ENCODE results near the gene ERGIC1. TPM values are rescaled to one million over a fixed set of nuclear protein-coding genes. Genes with fewer than 3 reads are reported as not detected.
A peak's percentile ranks its signal among the peaks of the same experiment; 100 is the strongest.

Gene ERGIC1
- total and polyA plus RNA-seq, 2 of the 13 experiments (the other 11 are each of a cell fraction or from before 2014, with no cell fraction given): 78.5 to 184 TPM

DNA sequence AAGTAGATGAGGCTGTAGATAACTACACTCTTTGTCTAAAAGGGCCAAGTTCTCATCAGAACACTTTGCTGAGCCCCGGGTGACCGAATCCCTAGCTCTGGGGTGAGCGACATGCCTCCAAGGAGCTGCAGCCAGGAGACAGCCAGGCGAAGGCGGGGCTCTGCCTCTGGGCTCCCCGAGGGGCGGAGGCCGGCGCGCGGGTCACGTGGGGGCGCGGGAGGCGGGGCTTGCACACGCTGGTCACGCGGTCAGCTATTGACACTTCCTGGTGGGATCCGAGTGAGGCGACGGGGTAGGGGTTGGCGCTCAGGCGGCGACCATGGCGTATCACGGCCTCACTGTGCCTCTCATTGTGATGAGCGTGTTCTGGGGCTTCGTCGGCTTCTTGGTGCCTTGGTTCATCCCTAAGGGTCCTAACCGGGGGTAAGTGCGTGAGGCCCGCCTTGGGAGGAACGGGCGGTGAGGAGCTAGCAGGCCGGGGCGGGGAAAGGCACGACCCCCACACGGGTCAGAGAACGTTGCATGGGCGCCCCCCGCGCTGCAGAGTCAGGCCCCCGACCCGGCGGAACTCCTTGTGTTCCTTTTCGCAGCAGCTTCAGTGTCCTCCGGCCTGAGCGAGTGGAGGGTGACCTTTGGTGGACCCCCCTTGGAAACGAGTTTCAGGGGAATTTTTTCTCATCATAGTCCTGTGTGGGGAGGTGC is 149.6 kb downstream of the ERGIC1 start, which contains the start of gene ATP6V0E1 (continued):
- TF ChIP-seq, protein P1, sequence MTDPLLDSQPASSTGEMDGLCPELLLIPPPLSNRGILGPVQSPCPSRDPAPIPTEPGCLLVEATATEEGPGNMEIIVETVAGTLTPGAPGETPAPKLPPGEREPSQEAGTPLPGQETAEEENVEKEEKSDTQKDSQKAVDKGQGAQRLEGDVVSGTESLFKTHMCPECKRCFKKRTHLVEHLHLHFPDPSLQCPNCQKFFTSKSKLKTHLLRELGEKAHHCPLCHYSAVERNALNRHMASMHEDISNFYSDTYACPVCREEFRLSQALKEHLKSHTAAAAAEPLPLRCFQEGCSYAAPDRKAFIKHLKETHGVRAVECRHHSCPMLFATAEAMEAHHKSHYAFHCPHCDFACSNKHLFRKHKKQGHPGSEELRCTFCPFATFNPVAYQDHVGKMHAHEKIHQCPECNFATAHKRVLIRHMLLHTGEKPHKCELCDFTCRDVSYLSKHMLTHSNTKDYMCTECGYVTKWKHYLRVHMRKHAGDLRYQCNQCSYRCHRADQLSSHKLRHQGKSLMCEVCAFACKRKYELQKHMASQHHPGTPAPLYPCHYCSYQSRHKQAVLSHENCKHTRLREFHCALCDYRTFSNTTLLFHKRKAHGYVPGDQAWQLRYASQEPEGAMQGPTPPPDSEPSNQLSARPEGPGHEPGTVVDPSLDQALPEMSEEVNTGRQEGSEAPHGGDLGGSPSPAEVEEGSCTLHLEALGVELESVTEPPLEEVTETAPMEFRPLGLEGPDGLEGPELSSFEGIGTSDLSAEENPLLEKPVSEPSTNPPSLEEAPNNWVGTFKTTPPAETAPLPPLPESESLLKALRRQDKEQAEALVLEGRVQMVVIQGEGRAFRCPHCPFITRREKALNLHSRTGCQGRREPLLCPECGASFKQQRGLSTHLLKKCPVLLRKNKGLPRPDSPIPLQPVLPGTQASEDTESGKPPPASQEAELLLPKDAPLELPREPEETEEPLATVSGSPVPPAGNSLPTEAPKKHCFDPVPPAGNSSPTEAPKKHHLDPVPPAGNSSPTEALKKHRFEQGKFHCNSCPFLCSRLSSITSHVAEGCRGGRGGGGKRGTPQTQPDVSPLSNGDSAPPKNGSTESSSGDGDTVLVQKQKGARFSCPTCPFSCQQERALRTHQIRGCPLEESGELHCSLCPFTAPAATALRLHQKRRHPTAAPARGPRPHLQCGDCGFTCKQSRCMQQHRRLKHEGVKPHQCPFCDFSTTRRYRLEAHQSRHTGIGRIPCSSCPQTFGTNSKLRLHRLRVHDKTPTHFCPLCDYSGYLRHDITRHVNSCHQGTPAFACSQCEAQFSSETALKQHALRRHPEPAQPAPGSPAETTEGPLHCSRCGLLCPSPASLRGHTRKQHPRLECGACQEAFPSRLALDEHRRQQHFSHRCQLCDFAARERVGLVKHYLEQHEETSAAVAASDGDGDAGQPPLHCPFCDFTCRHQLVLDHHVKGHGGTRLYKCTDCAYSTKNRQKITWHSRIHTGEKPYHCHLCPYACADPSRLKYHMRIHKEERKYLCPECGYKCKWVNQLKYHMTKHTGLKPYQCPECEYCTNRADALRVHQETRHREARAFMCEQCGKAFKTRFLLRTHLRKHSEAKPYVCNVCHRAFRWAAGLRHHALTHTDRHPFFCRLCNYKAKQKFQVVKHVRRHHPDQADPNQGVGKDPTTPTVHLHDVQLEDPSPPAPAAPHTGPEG (CRISPR knock-in tag; IDR thresholded peaks at IDR 0.05): peak; percentile 84; the same call in 1 of the 2 replicates
- TF ChIP-seq, protein P2, sequence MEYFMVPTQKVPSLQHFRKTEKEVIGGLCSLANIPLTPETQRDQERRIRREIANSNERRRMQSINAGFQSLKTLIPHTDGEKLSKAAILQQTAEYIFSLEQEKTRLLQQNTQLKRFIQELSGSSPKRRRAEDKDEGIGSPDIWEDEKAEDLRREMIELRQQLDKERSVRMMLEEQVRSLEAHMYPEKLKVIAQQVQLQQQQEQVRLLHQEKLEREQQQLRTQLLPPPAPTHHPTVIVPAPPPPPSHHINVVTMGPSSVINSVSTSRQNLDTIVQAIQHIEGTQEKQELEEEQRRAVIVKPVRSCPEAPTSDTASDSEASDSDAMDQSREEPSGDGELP (IDR thresholded peaks at IDR 0.05; ENCODE audit: borderline replicate concordance, low read depth): no peak; the same call in 1 of the 2 replicates
- TF ChIP-seq KDM6A (CRISPR knock-in tag; IDR thresholded peaks at IDR 0.05; ENCODE audit: low read depth) (no peak), ZNF3 (CRISPR knock-in tag; IDR thresholded peaks at IDR 0.05) (no peak), LCORL (IDR thresholded peaks at IDR 0.05) (no peak), LCORL (CRISPR knock-in tag; IDR thresholded peaks at IDR 0.05) (0 out of 2 replicates have a peak, but pooled peaks have one; percentile 22), NBN (conservative IDR thresholded peaks at IDR 0.05) (no peak), ZNF652 (CRISPR knock-in tag; IDR thresholded peaks at IDR 0.05; ENCODE audit: borderline replicate concordance, low read depth) (no peak), TMF1 (CRISPR knock-in tag; IDR thresholded peaks at IDR 0.05; ENCODE audit: low read depth) (no peak), JUND (CRISPR knock-in tag; IDR thresholded peaks at IDR 0.05) (no peak), YEATS4 (CRISPR knock-in tag; IDR thresholded peaks at IDR 0.05; ENCODE audit: borderline replicate concordance) (peak; percentile 58), GZF1 (CRISPR knock-in tag; IDR thresholded peaks at IDR 0.05) (no peak), PHF8 (CRISPR knock-in tag; IDR thresholded peaks at IDR 0.05) (peak; percentile 86), BRCA1 (CRISPR knock-in tag; IDR thresholded peaks at IDR 0.05) (0 out of 2 replicates have a peak, but pooled peaks have one; percentile 59), THAP11 (CRISPR knock-in tag; IDR thresholded peaks at IDR 0.05) (peak; percentile 46)
- TF ChIP-seq, protein P3, sequence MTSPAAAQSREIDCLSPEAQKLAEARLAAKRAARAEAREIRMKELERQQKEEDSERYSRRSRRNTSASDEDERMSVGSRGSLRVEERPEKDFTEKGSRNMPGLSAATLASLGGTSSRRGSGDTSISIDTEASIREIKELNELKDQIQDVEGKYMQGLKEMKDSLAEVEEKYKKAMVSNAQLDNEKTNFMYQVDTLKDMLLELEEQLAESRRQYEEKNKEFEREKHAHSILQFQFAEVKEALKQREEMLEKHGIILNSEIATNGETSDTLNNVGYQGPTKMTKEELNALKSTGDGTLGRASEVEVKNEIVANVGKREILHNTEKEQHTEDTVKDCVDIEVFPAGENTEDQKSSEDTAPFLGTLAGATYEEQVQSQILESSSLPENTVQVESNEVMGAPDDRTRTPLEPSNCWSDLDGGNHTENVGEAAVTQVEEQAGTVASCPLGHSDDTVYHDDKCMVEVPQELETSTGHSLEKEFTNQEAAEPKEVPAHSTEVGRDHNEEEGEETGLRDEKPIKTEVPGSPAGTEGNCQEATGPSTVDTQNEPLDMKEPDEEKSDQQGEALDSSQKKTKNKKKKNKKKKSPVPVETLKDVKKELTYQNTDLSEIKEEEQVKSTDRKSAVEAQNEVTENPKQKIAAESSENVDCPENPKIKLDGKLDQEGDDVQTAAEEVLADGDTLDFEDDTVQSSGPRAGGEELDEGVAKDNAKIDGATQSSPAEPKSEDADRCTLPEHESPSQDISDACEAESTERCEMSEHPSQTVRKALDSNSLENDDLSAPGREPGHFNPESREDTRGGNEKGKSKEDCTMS (CRISPR knock-in tag; conservative IDR thresholded peaks at IDR 0.05): no peak
- TF ChIP-seq, protein P4, sequence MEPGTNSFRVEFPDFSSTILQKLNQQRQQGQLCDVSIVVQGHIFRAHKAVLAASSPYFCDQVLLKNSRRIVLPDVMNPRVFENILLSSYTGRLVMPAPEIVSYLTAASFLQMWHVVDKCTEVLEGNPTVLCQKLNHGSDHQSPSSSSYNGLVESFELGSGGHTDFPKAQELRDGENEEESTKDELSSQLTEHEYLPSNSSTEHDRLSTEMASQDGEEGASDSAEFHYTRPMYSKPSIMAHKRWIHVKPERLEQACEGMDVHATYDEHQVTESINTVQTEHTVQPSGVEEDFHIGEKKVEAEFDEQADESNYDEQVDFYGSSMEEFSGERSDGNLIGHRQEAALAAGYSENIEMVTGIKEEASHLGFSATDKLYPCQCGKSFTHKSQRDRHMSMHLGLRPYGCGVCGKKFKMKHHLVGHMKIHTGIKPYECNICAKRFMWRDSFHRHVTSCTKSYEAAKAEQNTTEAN (CRISPR knock-in tag; conservative IDR thresholded peaks at IDR 0.05): peak; percentile 95
- TF ChIP-seq, protein P5, sequence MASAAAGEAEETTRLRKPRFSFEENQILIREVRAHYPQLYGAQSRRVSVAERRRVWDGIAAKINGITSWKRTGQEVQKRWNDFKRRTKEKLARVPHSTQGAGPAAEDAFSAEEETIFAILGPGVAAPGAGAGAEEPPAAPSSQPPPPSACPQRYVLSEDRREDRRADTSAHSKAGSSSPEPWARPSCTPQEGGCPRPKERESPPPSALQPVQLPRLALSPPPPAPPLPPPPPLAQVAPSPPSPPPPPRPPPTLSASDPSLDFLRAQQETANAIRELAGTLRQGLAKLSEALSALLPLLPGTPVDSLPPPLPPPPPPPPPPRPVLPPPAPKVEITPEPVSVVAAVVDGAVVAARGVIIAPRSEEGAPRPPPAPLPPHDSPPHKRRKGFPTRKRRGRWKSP (CRISPR knock-in tag; IDR thresholded peaks at IDR 0.05): no peak; the same call in none of the 2 replicates
- TF ChIP-seq, protein P6, sequence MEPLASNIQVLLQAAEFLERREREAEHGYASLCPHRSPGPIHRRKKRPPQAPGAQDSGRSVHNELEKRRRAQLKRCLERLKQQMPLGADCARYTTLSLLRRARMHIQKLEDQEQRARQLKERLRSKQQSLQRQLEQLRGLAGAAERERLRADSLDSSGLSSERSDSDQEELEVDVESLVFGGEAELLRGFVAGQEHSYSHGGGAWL (CRISPR knock-in tag; IDR thresholded peaks at IDR 0.05): peak; percentile 52; the same call in 1 of the 2 replicates
